Retinal pigment epithelial cell (primary cell): ENCODE measurements around the gene FLNB.

Source experiments
- DNase-seq: peaks from one replicate; pipeline ENCODE4 v3.0.0-alpha.2; 2010; ENCODE audit warnings: low read depth
- H3K4me3 ChIP-seq: 2 replicates; pipeline ENCODE4 v1.5.1; 2011; ENCODE audit warnings: mild to moderate bottlenecking, low read length, control low read depth, moderate library complexity
- CTCF ChIP-seq: conservative IDR thresholded peaks from 2 replicates; pipeline ENCODE4 v1.5.1; 2011; ENCODE audit warnings: low read depth, low read length, control low read depth, inconsistent platforms

FLNB gene

GRCh38 chr3:58009749-58010535 lies 1.7 kb downstream of the FLNB start:
- DNase-seq, result no peak
- peak overlapping the region; percentile 99 for H3K4me3 ChIP-seq
- no peak for TF ChIP-seq CTCF

- peak overlapping the region; percentile 99 for H3K4me3 ChIP-seq
- no peak for TF ChIP-seq CTCF
- DNase-seq, result no peak
Measured at GRCh38 chr3:58010562-58010961, 2.3 kb downstream of the FLNB start.

- no peak for TF ChIP-seq CTCF
- H3K4me3 ChIP-seq, result no peak overlapping the region
- DNase-seq, result no peak
Measured at GRCh38 chr3:58011580-58011979, 3.4 kb downstream of the FLNB start.

GRCh38 chr3:58012302-58012701 lies 4.1 kb downstream of the FLNB start:
- H3K4me3 ChIP-seq, result no peak overlapping the region
- DNase-seq, result no peak
- no peak for TF ChIP-seq CTCF

- TF ChIP-seq CTCF, result no peak
- DNase-seq, result no peak
- no peak overlapping the region for H3K4me3 ChIP-seq
Measured at GRCh38 chr3:58013099-58013498, 4.9 kb downstream of the FLNB start.

- no peak for DNase-seq
- TF ChIP-seq CTCF, result no peak
- no peak overlapping the region for H3K4me3 ChIP-seq
Measured at GRCh38 chr3:58013973-58014649, 5.9 kb downstream of the FLNB start.

- TF ChIP-seq CTCF, result no peak
- no peak for DNase-seq
- no peak overlapping the region for H3K4me3 ChIP-seq
Measured at GRCh38 chr3:58015520-58015915, 7.3 kb downstream of the FLNB start.
